Activated CD8-positive, alpha-beta memory T cell treated with anti-CD3 and anti-CD28 coated beads, Interleukin-2, amount 10 ng/mL, durations not matched to agents 7 days and 5 days (primary cell): ENCODE results near the gene KIRREL2. TPM values are rescaled to one million over a fixed set of nuclear protein-coding genes. Genes with fewer than 3 reads are reported as not detected.
"Not testable (repeated sequence)": the region's sequence is repeated elsewhere in the genome, so short reads cannot be mapped to it uniquely, and the experiment has no call there.

Source experiments
- ATAC-seq: fragments of 150-1000 bp; cut with Tn5 transposase; one replicate; pipeline ENCODE4 v1.10.0; 2021; ENCODE audit warnings: moderate library complexity
- CTCF ChIA-PET: fragments of 350-600 bp; sonication (Branson Sonifier 250); formaldehyde crosslinking; loops from one replicate; lab custom pipeline; 2021; ENCODE audit warnings: antibody characterized with exemption; lab: Charles Lee
- DNase-seq: peaks from one replicate; pipeline ENCODE4 v3.0.0-alpha.2; 2020
- H3K27ac Mint-ChIP-seq: one replicate; pipeline ENCODE4 v1.8.0; 2021; ENCODE audit warnings: mild to moderate bottlenecking, mixed read lengths
- H3K27me3 Mint-ChIP-seq: one replicate; pipeline ENCODE4 v1.8.0; 2021; ENCODE audit warnings: mixed read lengths
- H3K36me3 Mint-ChIP-seq: one replicate; pipeline ENCODE4 v1.8.0; 2021; ENCODE audit warnings: mild to moderate bottlenecking, mixed read lengths
- H3K4me1 Mint-ChIP-seq: one replicate; pipeline ENCODE4 v1.8.0; 2021; ENCODE audit warnings: mixed read lengths
- H3K4me3 Mint-ChIP-seq: one replicate; pipeline ENCODE4 v1.8.0; 2021; ENCODE audit warnings: mild to moderate bottlenecking, moderate library complexity, mixed read lengths
- H3K9me3 Mint-ChIP-seq: one replicate; pipeline ENCODE4 v1.8.0; 2022; ENCODE audit warnings: low read depth, mixed read lengths
- total RNA-seq, 2 experiments: library from RNA; stranded (reverse); gene quantifications; one replicate each; pipeline ENCODE4 v1.2.3, GENCODE V29; 2021

The KIRREL2 gene
- total RNA-seq, 2 experiments from 2014 or later = 1.1 to 1.4 TPM

DNA sequence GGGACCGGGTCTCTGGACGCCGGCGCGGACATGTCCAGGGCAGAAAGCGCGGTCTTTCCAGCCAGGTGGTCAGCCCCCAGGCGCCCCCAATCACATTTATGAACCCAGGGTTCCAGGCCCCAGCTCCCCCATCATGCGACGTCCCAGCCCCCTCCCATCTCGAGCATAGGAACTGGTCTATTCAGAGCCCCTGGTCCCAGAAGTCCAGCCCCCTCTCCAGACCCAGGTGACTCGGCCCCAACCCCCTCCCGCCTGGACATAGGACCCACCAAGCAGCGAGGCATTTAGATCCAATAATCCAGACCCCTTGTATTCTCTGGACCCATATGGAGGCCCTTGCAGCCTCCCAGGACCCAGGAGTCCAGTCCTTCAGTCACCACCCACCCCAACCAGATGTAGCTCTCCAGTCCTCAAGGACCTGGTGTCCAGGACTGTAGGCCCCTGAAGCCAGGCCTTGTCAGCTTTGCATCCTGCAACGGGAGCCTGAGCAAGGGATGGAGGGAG, 12.2 kb downstream of the KIRREL2 start:
- CTCF ChIA-PET = interaction anchor here (1.2 to 2.2 kb wide), 2 partner anchors 13 to 195 kb away, joined by 3 to 10 read pairs; no protein-coding TSS in a partner anchor
- DNase-seq (no peak), ATAC-seq (no peak)
- Mint-ChIP-seq H3K27ac (no peak overlapping the region), H3K4me3 (peak overlapping the region; percentile 11), H3K36me3 (no peaks in the 10 kb centered on the region), H3K4me1 (peaks cover 15% of the 10 kb centered on the region), H3K9me3 (no peaks in the 10 kb centered on the region), H3K27me3 (peaks cover 21% of the 10 kb centered on the region)

DNA sequence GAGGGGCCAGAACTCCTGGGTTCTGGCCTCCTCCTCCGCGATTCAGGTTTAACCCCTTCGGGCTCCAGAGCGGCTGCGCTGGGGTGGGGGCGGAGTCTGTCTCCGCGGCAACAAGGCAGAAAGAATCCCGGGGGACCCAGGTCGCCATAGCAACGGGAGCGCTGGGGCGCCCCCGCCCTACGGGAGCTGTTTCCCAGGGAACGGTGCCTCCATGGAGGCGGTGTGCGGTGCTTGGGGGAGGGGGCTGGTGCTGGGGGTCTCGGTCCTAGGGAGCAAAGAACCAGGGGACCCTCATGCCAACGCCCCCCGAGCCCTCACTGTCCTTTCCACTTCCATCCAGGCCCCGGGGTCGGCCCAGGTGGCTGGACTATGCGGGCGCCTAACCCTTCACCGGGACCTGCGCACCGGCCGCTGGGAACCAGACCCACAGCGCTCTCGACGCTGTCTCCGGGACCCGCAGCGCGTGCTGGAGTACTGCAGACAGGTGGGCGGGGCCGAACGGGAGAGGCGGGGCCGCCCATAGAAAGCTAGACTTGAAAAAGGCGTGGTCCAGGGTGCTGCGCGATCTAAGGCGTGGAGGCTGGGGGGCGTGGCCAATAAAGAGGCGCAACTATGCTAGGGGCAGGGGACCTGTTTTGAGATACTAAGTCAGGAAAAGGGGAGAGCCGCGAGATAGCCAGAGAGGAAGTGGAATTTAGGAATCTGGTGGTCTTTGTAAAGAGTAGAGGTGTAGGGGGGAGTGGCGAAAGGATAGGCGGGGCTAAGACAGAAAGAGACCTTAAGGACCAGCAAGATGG, 12.8 kb downstream of the KIRREL2 start:
- H3K36me3 Mint-ChIP-seq = no peaks in the 10 kb centered on the region
- CTCF ChIA-PET = interaction anchor here (1.3 to 2.2 kb wide), 3 partner anchors 13 to 62 kb away, joined by 3 to 10 read pairs (median 4); no protein-coding TSS in a partner anchor
- H3K27me3 Mint-ChIP-seq = peaks cover 21% of the 10 kb centered on the region
- peaks cover 15% of the 10 kb centered on the region for H3K4me1 Mint-ChIP-seq
- ATAC-seq = peak; percentile 92
- no peaks in the 10 kb centered on the region for H3K9me3 Mint-ChIP-seq
- H3K27ac Mint-ChIP-seq = peak overlapping the region; percentile 81
- DNase-seq = peak; percentile 93
- H3K4me3 Mint-ChIP-seq = peak overlapping the region; percentile 73

DNA sequence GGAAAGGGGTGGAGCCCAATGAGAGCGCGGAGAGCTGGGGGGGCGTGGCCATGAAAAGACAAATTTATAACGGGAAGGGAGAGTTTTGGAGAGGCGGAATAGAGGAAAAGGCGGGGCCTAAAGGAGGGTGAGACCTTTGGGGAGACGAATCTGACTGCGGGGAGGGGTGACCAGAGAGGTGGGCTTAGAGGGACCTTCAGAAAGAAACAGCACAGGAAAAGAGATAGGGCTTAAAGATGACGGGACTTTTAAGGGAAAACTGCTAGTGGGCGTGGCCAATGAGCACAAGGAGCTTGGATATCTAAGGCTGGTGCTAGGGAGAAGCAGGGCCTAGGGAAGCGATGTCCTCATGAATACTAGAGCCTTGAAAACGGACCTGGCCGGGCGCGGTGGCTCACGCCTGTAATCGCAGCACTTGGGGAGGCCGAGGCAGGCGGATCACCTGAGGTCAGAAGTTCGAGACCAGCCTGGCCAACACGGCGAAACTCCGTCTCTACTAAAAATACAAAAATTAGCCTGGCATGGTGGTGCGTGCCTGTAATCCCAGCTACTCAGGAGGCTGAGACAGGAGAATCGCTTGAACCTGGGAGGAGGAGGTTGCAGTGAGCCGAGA, 13.5 kb downstream of the KIRREL2 start:
- Mint-ChIP-seq H3K4me3 (peak overlapping the region; percentile 73), H3K27me3 (peaks cover 21% of the 10 kb centered on the region), H3K27ac (peak overlapping the region; percentile 81), H3K4me1 (peaks cover 15% of the 10 kb centered on the region)
- CTCF ChIA-PET = interaction anchor here (1.3 to 2.2 kb wide), 3 partner anchors 12 to 61 kb away, joined by 3 to 10 read pairs (median 4); no protein-coding TSS in a partner anchor
- not testable (repeated sequence) for H3K36me3 Mint-ChIP-seq, H3K9me3 Mint-ChIP-seq, DNase-seq, ATAC-seq

DNA sequence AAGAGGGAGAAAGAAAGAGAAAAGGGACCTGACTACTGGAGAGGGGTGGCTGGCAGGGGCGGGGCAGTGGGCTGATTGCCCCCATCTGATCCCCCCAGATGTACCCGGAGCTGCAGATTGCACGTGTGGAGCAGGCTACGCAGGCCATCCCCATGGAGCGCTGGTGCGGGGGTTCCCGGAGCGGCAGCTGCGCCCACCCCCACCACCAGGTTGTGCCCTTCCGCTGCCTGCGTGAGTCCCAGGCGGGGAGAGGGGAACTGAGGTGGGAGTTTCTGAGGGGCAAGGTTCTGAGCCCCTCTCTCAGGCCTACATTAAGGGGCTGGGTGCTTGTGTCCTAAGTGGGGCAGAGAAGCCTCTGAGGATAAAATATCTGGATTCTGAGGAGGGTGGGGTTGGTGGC, 14.1 kb downstream of the KIRREL2 start:
- no peak for ATAC-seq
- Mint-ChIP-seq H3K27ac (no peak overlapping the region), H3K9me3 (no peaks in the 10 kb centered on the region), H3K4me3 (no peak overlapping the region), H3K36me3 (no peaks in the 10 kb centered on the region), H3K4me1 (peaks cover 15% of the 10 kb centered on the region), H3K27me3 (peaks cover 21% of the 10 kb centered on the region)
- DNase-seq = no peak
- CTCF ChIA-PET = interaction anchor here (1.4 to 2.2 kb wide), 2 partner anchors 11 to 20 kb away, joined by 3 to 10 read pairs; no protein-coding TSS in a partner anchor

DNA sequence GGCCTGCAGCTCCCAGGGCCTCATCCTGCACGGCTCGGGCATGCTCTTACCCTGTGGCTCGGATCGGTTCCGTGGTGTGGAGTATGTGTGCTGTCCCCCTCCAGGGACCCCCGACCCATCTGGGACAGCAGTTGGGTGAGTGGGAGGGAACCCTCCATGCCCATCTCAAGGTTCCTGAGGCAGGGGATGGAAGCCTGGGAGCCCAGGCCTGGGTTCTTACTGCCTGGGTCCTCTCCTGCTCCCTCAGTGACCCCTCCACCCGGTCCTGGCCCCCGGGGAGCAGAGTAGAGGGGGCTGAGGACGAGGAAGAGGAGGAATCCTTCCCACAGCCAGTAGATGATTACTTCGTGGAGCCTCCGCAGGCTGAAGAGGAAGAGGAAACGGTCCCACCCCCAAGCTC, 14.9 kb downstream of the KIRREL2 start:
- CTCF ChIA-PET = no interaction called here

DNA sequence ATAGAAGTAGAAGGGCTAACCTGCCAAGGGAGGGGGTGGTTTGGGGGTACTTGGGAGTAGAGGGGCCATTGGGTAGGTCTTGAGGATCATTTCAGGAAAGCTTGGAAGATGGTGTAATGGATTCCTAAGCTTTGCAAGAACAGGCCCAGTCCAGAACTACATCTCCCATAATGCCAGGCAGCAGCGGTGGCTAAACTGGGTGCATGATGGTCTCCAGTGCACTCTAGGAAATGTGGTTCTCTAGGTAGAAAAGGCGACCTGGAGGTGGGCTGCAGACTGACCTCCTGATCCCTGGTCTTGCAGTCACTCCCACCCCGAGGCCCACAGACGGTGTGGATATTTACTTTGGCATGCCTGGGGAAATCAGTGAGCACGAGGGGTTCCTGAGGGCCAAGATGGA, 15.5 kb downstream of the KIRREL2 start:
- peaks cover 21% of the 10 kb centered on the region for H3K27me3 Mint-ChIP-seq
- H3K9me3 Mint-ChIP-seq = no peaks in the 10 kb centered on the region
- H3K4me3 Mint-ChIP-seq = no peak overlapping the region
- no peak for DNase-seq
- no peak overlapping the region for H3K27ac Mint-ChIP-seq
- CTCF ChIA-PET = no interaction called here
- H3K4me1 Mint-ChIP-seq = peaks cover 15% of the 10 kb centered on the region
- H3K36me3 Mint-ChIP-seq = no peaks in the 10 kb centered on the region
- no peak for ATAC-seq

More for the DNA sequence above, 14.9 kb downstream of the KIRREL2 start:
- H3K4me1 Mint-ChIP-seq = peaks cover 15% of the 10 kb centered on the region
- no peak overlapping the region for H3K4me3 Mint-ChIP-seq
- H3K27ac Mint-ChIP-seq = no peak overlapping the region
- H3K27me3 Mint-ChIP-seq = peaks cover 21% of the 10 kb centered on the region
- no peaks in the 10 kb centered on the region for H3K36me3 Mint-ChIP-seq
- ATAC-seq (no peak), DNase-seq (no peak)
- H3K9me3 Mint-ChIP-seq = no peaks in the 10 kb centered on the region

DNA sequence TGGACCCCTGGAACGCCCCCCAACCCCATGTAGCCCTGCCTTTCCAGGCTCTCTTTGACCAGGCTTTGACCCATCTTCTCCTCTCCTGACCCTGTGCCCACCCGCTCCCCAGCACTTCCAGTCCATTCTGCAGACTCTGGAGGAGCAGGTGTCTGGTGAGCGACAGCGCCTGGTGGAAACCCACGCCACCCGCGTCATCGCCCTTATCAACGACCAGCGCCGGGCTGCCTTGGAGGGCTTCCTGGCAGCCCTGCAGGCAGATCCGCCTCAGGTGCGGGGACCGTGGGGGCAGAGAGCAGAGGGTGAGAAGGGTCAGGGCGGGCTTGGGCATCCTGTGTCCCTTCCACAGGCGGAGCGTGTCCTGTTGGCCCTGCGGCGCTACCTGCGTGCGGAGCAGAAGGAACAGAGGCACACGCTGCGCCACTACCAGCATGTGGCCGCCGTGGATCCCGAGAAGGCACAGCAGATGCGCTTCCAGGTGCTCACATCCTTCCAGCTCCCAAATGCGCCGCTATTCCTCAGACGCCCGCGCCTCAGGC, 17.8 kb downstream of the KIRREL2 start:
- Mint-ChIP-seq H3K27me3 (peaks cover 21% of the 10 kb centered on the region), H3K4me1 (peaks cover 8% of the 10 kb centered on the region), H3K4me3 (no peak overlapping the region), H3K9me3 (no peaks in the 10 kb centered on the region), H3K36me3 (no peaks in the 10 kb centered on the region), H3K27ac (no peak overlapping the region)
- ATAC-seq (no peak), DNase-seq (no peak)
- CTCF ChIA-PET = no interaction called here

DNA sequence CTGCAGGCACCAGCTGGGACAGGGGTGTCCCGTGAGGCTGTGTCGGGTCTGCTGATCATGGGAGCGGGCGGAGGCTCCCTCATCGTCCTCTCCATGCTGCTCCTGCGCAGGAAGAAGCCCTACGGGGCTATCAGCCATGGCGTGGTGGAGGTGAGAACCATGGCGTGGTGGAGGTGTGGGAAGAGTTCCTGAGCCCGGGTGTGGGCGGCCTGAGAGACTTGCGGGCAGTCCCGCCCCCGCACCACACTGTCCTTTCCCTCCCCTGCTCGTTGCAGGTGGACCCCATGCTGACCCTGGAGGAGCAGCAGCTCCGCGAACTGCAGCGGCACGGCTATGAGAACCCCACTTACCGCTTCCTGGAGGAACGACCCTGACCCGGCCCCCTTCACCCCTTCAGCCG, 22.4 kb downstream of the KIRREL2 start:
- H3K4me3 Mint-ChIP-seq = no peak overlapping the region

DNA sequence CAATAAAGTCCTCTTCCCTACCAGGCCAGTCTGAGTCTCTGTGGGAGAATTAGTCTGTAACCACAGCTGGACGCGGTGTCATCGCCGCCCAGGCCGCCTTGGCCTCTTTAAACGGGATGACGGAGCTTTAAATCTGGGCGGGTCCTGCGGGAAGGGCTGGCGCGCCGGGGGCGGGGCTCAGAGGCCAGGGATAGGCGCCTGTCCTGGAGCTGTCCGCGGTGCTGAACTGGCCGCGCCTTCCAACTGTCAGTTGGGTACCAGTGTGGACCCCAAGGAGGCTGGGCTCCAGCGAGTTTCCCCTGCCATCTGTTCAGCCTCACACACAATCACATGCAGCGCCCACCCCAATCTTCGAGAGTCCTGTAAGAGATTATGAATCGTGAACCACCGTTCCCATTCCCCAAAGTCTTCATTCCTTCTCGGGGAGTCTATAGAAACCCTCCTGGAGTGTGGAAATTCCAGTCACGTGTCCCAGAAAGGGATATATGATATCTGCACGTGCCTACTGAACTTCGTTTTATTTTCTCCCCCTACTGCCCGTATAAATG, 23.1 kb downstream of the KIRREL2 start:
- Mint-ChIP-seq H3K27ac (no peak overlapping the region), H3K36me3 (no peaks in the 10 kb centered on the region), H3K4me3 (no peak overlapping the region), H3K4me1 (peaks cover 6% of the 10 kb centered on the region), H3K9me3 (no peaks in the 10 kb centered on the region), H3K27me3 (peaks cover 20% of the 10 kb centered on the region)
- CTCF ChIA-PET = interaction anchor here (0.9 to 5.7 kb wide), 8 partner anchors 19 to 225 kb away, joined by 3 to 88 read pairs (median 3); partner anchors contain the start of gene IGFLR1
- ATAC-seq (peak; percentile 94), DNase-seq (peak; percentile 90)

More for the DNA sequence above, 22.4 kb downstream of the KIRREL2 start:
- Mint-ChIP-seq H3K9me3 (no peaks in the 10 kb centered on the region), H3K27ac (no peak overlapping the region), H3K4me1 (peaks cover 6% of the 10 kb centered on the region), H3K36me3 (no peaks in the 10 kb centered on the region), H3K27me3 (peaks cover 20% of the 10 kb centered on the region)
- CTCF ChIA-PET = interaction anchor here (1.0 to 5.7 kb wide), 5 partner anchors 25 to 138 kb away, joined by 3 to 88 read pairs (median 3); partner anchors contain the start of gene IGFLR1
- DNase-seq (no peak), ATAC-seq (no peak)

DNA sequence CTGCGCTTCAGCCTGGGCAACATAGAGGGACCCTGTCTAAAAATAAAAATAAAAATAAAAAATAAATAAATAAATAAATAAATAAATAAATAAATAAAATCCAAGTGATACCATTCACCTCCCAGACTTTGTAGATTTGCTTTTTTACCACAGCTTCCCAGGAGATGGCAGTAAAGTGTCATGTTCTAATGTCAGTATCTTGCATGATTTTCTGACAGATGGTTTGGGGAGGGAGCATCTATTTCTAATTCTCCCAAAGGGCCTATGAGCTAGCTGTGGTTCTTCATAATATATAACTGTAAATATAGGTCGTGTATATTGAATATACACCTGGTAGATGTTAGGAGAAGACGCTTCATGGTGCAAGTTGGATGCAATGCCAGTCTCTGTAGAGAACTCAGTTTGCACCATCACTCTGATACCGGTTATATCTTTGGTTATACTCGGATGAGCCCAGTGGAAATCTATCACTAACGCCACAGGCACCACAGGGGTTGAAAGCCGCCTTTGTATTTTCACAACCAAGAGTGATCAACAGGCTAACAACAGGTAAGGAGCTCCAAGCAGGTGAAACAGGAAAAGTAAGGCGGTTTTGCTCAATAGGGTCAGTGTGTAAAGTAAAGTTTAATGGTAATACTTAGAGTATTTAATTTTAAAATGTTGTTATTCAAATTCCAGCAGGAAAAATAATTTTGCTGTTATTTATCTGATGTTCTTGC, 25.6 kb downstream of the KIRREL2 start:
- peaks cover 6% of the 10 kb centered on the region for H3K4me1 Mint-ChIP-seq
- peak; percentile 37 for ATAC-seq
- DNase-seq = peak; percentile 53
- H3K9me3 Mint-ChIP-seq = no peaks in the 10 kb centered on the region
- H3K27ac Mint-ChIP-seq = no peak overlapping the region
- CTCF ChIA-PET = interaction anchor here (0.6 to 5.7 kb wide), 13 partner anchors 8 to 71 kb away, joined by 3 to 88 read pairs (median 4); partner anchors contain the start of gene NFKBID
- H3K27me3 Mint-ChIP-seq = peaks cover 20% of the 10 kb centered on the region
- H3K36me3 Mint-ChIP-seq = peaks cover 2% of the 10 kb centered on the region
- no peak overlapping the region for H3K4me3 Mint-ChIP-seq

DNA sequence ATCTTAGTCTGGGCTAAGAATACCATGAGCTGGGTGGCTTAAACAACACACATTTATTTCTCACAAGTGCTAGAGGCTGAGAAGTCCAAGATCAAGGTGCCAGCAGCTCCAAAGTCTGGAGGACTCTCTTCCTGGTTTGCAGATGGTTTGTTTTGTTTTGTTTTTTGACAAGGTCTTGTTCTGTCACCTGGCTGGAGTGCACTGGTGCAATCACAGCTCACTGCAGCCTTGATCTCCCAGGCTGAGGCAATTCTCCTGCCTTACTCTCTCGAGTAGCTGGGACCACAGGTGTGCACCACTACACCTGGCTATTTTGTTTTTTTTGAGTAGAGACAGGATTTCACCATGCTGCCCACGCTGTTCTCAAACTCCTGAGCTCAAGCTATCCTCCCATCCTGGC, 27.2 kb downstream of the KIRREL2 start:
- CTCF ChIA-PET = interaction anchor here (1.1 to 5.7 kb wide), 5 partner anchors 10 to 63 kb away, joined by 3 to 88 read pairs (median 3); no protein-coding TSS in a partner anchor
- H3K36me3 Mint-ChIP-seq = peaks cover 15% of the 10 kb centered on the region
- H3K4me1 Mint-ChIP-seq = peaks cover 6% of the 10 kb centered on the region
- H3K27me3 Mint-ChIP-seq = peaks cover 12% of the 10 kb centered on the region
- DNase-seq (no peak), ATAC-seq (no peak)
- no peak overlapping the region for H3K27ac Mint-ChIP-seq
- H3K9me3 Mint-ChIP-seq = no peaks in the 10 kb centered on the region
- no peak overlapping the region for H3K4me3 Mint-ChIP-seq

DNA sequence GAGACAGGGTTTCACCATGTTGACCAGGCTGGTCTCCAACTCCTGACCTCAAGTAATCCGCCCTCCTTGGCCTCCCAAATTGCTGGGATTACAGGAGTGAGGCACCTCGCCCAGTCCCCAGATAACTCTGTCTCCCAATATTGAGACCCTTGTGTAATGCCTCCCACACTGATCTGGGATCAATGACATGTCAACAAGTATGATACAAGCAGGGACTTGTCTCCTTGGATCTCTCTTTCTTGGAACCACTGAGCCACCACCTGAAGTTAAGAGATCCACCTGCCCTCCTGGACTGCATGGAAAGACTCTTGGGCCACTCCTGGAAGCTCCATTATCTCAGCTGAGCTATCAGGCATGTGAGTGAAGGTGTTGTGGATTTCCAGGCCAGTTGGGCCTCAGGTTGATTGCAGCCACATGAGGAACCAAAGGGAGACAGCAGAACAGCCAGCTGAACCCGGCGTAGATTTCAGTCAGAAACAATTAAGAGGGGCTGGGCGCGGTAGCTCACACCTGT, 28.6 kb downstream of the KIRREL2 start:
- DNase-seq = no peak
- ATAC-seq = no peak
- no peak overlapping the region for H3K27ac Mint-ChIP-seq
- H3K9me3 Mint-ChIP-seq = no peaks in the 10 kb centered on the region
- CTCF ChIA-PET = interaction anchor here (0.9 to 1.2 kb wide), 3 partner anchors 8 to 48 kb away, joined by 3 to 4 read pairs (median 3); no protein-coding TSS in a partner anchor
- H3K4me1 Mint-ChIP-seq = peaks cover 2% of the 10 kb centered on the region
- no peaks in the 10 kb centered on the region for H3K27me3 Mint-ChIP-seq
- no peak overlapping the region for H3K4me3 Mint-ChIP-seq
- peaks cover 27% of the 10 kb centered on the region for H3K36me3 Mint-ChIP-seq
